GM21515 (cell line): ENCODE data around the gene HELT.
"Not testable (repeated sequence)": the region's sequence is repeated elsewhere in the genome, so short reads cannot be mapped to it uniquely, and the experiment has no call there.

ENCODE experiments used
- ATAC-seq: cut with Tn5 transposase; IDR thresholded peaks from one replicate; pipeline ENCODE4 v1.9.1; 2021; ENCODE audit not compliant: unreplicated experiment

The HELT gene

GRCh38 chr4:185035284-185035683 is 17.0 kb downstream of the HELT start:
- ATAC-seq = no peak

GRCh38 chr4:185036019-185036418 is 17.7 kb downstream of the HELT start:
- ATAC-seq = no peak

GRCh38 chr4:185036842-185037241 is 18.6 kb downstream of the HELT start:
- no peak for ATAC-seq

GRCh38 chr4:185039508-185040273 is 21.4 kb downstream of the HELT start:
- ATAC-seq = peak; percentile 75

GRCh38 chr4:185040523-185040922 is 22.2 kb downstream of the HELT start:
- no peak for ATAC-seq

- ATAC-seq = not testable (repeated sequence)
These were observed 32.0 kb downstream of the HELT start for GRCh38 chr4:185050286-185050685.

GRCh38 chr4:185051283-185051682 is 33.0 kb downstream of the HELT start:
- not testable (repeated sequence) for ATAC-seq

- ATAC-seq = no peak
These were observed 35.5 kb downstream of the HELT start for GRCh38 chr4:185053746-185054145.

GRCh38 chr4:185054272-185054671 is 36.0 kb downstream of the HELT start:
- no peak for ATAC-seq

GRCh38 chr4:185054886-185055285 is 36.6 kb downstream of the HELT start:
- ATAC-seq = no peak

GRCh38 chr4:185061610-185062009 is 43.3 kb downstream of the HELT start:
- no peak for ATAC-seq

- no peak for ATAC-seq
These were observed 44.3 kb downstream of the HELT start for GRCh38 chr4:185062606-185063005.

- no peak for ATAC-seq
These were observed 47.9 kb downstream of the HELT start for GRCh38 chr4:185066179-185066578.

GRCh38 chr4:185068837-185069236 is 50.5 kb downstream of the HELT start:
- ATAC-seq = no peak
